IMR-90 (cell line): ENCODE data around the gene CYP39A1. TPM values are rescaled to one million over a fixed set of nuclear protein-coding genes. Genes with fewer than 3 reads are reported as not detected.

Experiments
- ATAC-seq: fragments of 200-7000 bp; cut with Tn5 transposase; 2 replicates; pipeline ENCODE4 v1.9.1; 2020; ENCODE audit warnings: low read depth, mild to moderate bottlenecking, moderate library complexity
- BruUV-seq: library from RNA; stranded (reverse); fragments of 400-500 nt; replicated peaks from 2 replicates; lab custom pipeline; 2021; lab: Mats Ljungman, UMichigan
- CTCF ChIA-PET: fragments of 300-600 bp; formaldehyde crosslinking; extraction: SDS; loops from one replicate; lab custom pipeline; 2021; ENCODE audit warnings: antibody characterized with exemption; lab: Yijun Ruan, JAX
- POLR2A ChIA-PET: fragments of 300-600 bp; sonication (Branson Sonifier 250); formaldehyde crosslinking; loops from one replicate; lab custom pipeline; 2022; ENCODE audit warnings: antibody characterized with exemption; ENCODE audit not compliant: unreplicated experiment; lab: Charles Lee
- DNase-seq: peaks from one replicate; pipeline ENCODE4 v3.0.0; 2013
- H2AFZ ChIP-seq: replicated peaks from 2 replicates; pipeline ENCODE3; 2013; ENCODE audit warnings: low read length, mild to moderate bottlenecking; ENCODE audit not compliant: poor library complexity
- H2AK5ac ChIP-seq: 2 replicates; pipeline ENCODE4 v1.6.1; 2013; ENCODE audit warnings: low read depth, low read length, inconsistent platforms
- H2AK9ac ChIP-seq: replicated peaks from 2 replicates; pipeline ENCODE3; 2013; ENCODE audit warnings: mild to moderate bottlenecking, low read depth, low read length, moderate library complexity; ENCODE audit not compliant: poor library complexity
- H2BK120ac ChIP-seq: 2 replicates; pipeline ENCODE4 v1.6.1; 2013; ENCODE audit warnings: low read depth, low read length, inconsistent platforms
- H2BK15ac ChIP-seq: 3 replicates; pipeline ENCODE4 v1.6.1; 2013; ENCODE audit warnings: low read depth, low read length, inconsistent platforms
- H2BK20ac ChIP-seq: 2 replicates; pipeline ENCODE4 v1.6.1; 2013; ENCODE audit warnings: low read depth, mild to moderate bottlenecking, inconsistent platforms, low read length, moderate library complexity
- H2BK5ac ChIP-seq: 2 replicates; pipeline ENCODE4 v1.6.1; 2013; ENCODE audit warnings: mild to moderate bottlenecking, low read depth, low read length, inconsistent platforms; ENCODE audit not compliant: poor library complexity, severe bottlenecking
- H3K14ac ChIP-seq: replicated peaks from 2 replicates; pipeline ENCODE4 v1.6.1; 2013; ENCODE audit warnings: low read depth, low read length, inconsistent platforms
- H3K18ac ChIP-seq: 2 replicates; pipeline ENCODE4 v1.6.1; 2013; ENCODE audit warnings: low read depth, low read length, control low read depth
- H3K23ac ChIP-seq: 2 replicates; pipeline ENCODE4 v1.6.1; 2013; ENCODE audit warnings: low read depth, low read length, inconsistent platforms
- H3K27ac ChIP-seq: 2 replicates; pipeline ENCODE4 v1.5.1; 2013; ENCODE audit warnings: mild to moderate bottlenecking, control low read depth, low read length; ENCODE audit not compliant: insufficient read depth
- H3K27me3 ChIP-seq: 2 replicates; pipeline ENCODE4 v1.6.1; 2013; ENCODE audit warnings: low read length; ENCODE audit not compliant: control insufficient read depth, insufficient read depth
- H3K36me3 ChIP-seq: 2 replicates; pipeline ENCODE4 v1.6.1; 2013; ENCODE audit warnings: low read length, mixed read lengths; ENCODE audit not compliant: control insufficient read depth, insufficient read depth
- H3K4ac ChIP-seq: 2 replicates; pipeline ENCODE4 v1.6.1; 2013; ENCODE audit warnings: low read depth, low read length, inconsistent platforms
- H3K4me1 ChIP-seq: 2 replicates; pipeline ENCODE4 v1.6.1; 2013; ENCODE audit warnings: low read length, mixed read lengths; ENCODE audit not compliant: control insufficient read depth, insufficient read depth
- H3K4me2 ChIP-seq: 2 replicates; pipeline ENCODE4 v1.6.1; 2013; ENCODE audit warnings: low read depth, mild to moderate bottlenecking, control low read depth, low read length, moderate library complexity
- H3K4me3 ChIP-seq: 2 replicates; pipeline ENCODE4 v1.5.1; 2013; ENCODE audit warnings: low read depth, mild to moderate bottlenecking, control low read depth, low read length, moderate library complexity; ENCODE audit not compliant: insufficient read depth
- H3K56ac ChIP-seq: 2 replicates; pipeline ENCODE4 v1.6.1; 2013; ENCODE audit warnings: low read length, inconsistent platforms; ENCODE audit not compliant: insufficient read depth; ENCODE audit errors: extremely low read depth
- H3K79me1 ChIP-seq, 2 experiments: 2 replicates each; pipeline ENCODE4 v1.6.1; 2013; ENCODE audit warnings: low read length in 2 of 2, inconsistent platforms in 1 of 2, low read depth in 1 of 2
- H3K9ac ChIP-seq: 2 replicates; pipeline ENCODE4 v1.6.1; 2013; ENCODE audit warnings: low read depth, low read length, control low read depth
- H3K9me1 ChIP-seq: 2 replicates; pipeline ENCODE4 v1.6.1; 2013; ENCODE audit warnings: low read length, inconsistent platforms; ENCODE audit not compliant: insufficient read depth
- H3K9me3 ChIP-seq: 2 replicates; pipeline ENCODE4 v1.6.1; 2013; ENCODE audit warnings: low read length; ENCODE audit not compliant: control insufficient read depth, insufficient read depth
- H4K20me1 ChIP-seq: 2 replicates; pipeline ENCODE4 v1.6.1; 2013; ENCODE audit warnings: low read length, inconsistent platforms; ENCODE audit not compliant: insufficient read depth
- H4K5ac ChIP-seq: 2 replicates; pipeline ENCODE4 v1.6.1; 2013; ENCODE audit warnings: mild to moderate bottlenecking, low read depth, low read length, control low read depth
- H4K8ac ChIP-seq, 2 experiments: 2 replicates each; pipeline ENCODE4 v1.6.1; 2013; ENCODE audit warnings: low read depth in 2 of 2, low read length in 2 of 2, control low read depth in 1 of 2, inconsistent platforms in 1 of 2
- H4K91ac ChIP-seq: 2 replicates; pipeline ENCODE4 v1.6.1; 2013; ENCODE audit warnings: low read depth, low read length, inconsistent platforms; ENCODE audit not compliant: insufficient read depth
- BHLHE40 ChIP-seq: fragments of 150-350 bp; IDR thresholded peaks from 2 replicates; pipeline ENCODE4 v1.6.1; 2016; ENCODE audit warnings: mild to moderate bottlenecking, low read depth, low read length
- CEBPB ChIP-seq: IDR thresholded peaks from 2 replicates; pipeline ENCODE4 v1.6.1; 2012; ENCODE audit warnings: low read depth, low read length, improper control_type of control experiment
- FOS ChIP-seq: fragments of 150-350 bp; IDR thresholded peaks from 2 replicates; pipeline ENCODE4 v1.6.1; 2016; ENCODE audit warnings: low read depth, low read length
- MAFK ChIP-seq: IDR thresholded peaks from 2 replicates; pipeline ENCODE4 v1.6.1; 2012; ENCODE audit warnings: low read depth, low read length, improper control_type of control experiment
- MAZ ChIP-seq: IDR thresholded peaks from 2 replicates; pipeline ENCODE4 v1.6.1; 2012; ENCODE audit warnings: low read depth, mild to moderate bottlenecking, low read length, improper control_type of control experiment, moderate library complexity, borderline replicate concordance
- MXI1 ChIP-seq: IDR thresholded peaks from 2 replicates; pipeline ENCODE4 v1.6.1; 2012; ENCODE audit warnings: low read depth, mild to moderate bottlenecking, low read length, moderate library complexity, borderline replicate concordance
- NFE2L2 ChIP-seq: fragments of 150-350 bp; IDR thresholded peaks from 2 replicates; pipeline ENCODE4 v1.6.1; 2016; ENCODE audit warnings: low read depth, mild to moderate bottlenecking, low read length
- POLR2A ChIP-seq: IDR thresholded peaks from 2 replicates; pipeline ENCODE4 v1.6.1; 2012; ENCODE audit warnings: mild to moderate bottlenecking, low read depth, low read length
- RAD21 ChIP-seq: IDR thresholded peaks from 2 replicates; pipeline ENCODE4 v1.6.1; 2012; ENCODE audit warnings: low read length, improper control_type of control experiment
- RCOR1 ChIP-seq: IDR thresholded peaks from 2 replicates; pipeline ENCODE4 v1.6.1; 2012; ENCODE audit warnings: mild to moderate bottlenecking, low read length, improper control_type of control experiment; ENCODE audit not compliant: insufficient replicate concordance
- RFX5 ChIP-seq: IDR thresholded peaks from 2 replicates; pipeline ENCODE4 v1.8.0; 2012; ENCODE audit warnings: low read depth, mild to moderate bottlenecking, low read length, moderate library complexity
- SMC3 ChIP-seq: fragments of 150-350 bp; IDR thresholded peaks from 2 replicates; pipeline ENCODE4 v1.6.1; 2016; ENCODE audit warnings: low read depth, mild to moderate bottlenecking, antibody characterized with exemption, low read length, moderate library complexity
- WGBS, 2 experiments: methylation state at CpG; one replicate each; pipeline versions ENCODE4 v1.1.5 to v1.1.7; 2013; ENCODE audit warnings: missing lambda C conversion rate in 2 of 2; ENCODE audit not compliant: insufficient read length in 1 of 2; ENCODE audit errors: extremely low coverage in 2 of 2; 5-methylcytosine and 5-hydroxymethylcytosine counted together
- dilution Hi-C: fragments of 300-500 bp; cut with HindIII; formaldehyde crosslinking; loops from one replicate; pipeline ENCODE4 v1.14.3; 2018; ENCODE audit warnings: low sequenced_read_pairs; ENCODE audit not compliant: unreplicated experiment
- in situ Hi-C: fragments of 300-500 bp; cut with MboI; formaldehyde crosslinking; loops from 3 replicates; pipeline ENCODE4 v1.14.3; 2019; ENCODE audit warnings: low sequenced_read_pairs, inconsistent platforms, mixed read lengths
- intact Hi-C: fragments of 100-400 bp; cut with micrococcal nuclease; formaldehyde crosslinking; loops from 2 replicates; pipeline ENCODE4 v1.10.0; 2022
- polyA plus RNA-seq, 3 experiments: library from polyadenylated mRNA; depleted of rRNA; stranded (reverse); fragments of >200 nt; gene quantifications; 2 replicates each; pipeline ENCODE4 v1.2.3, GENCODE V29; 2012; ENCODE audit warnings: low replicate concordance in 1 of 3
- total RNA-seq: library from RNA; depleted of rRNA; stranded (reverse); fragments of >200 nt; gene quantifications from 2 replicates; pipeline ENCODE4 v1.2.3, GENCODE V29; 2012
- TF ChIP-seq, protein P1 (sequence below): fragments of 150-350 bp; IDR thresholded peaks from 2 replicates; pipeline ENCODE4 v1.6.1; 2016; ENCODE audit warnings: low read depth, mild to moderate bottlenecking, low read length, moderate library complexity, borderline replicate concordance
- TF ChIP-seq, protein P2 (sequence below): conservative IDR thresholded peaks from 2 replicates; pipeline ENCODE4 v1.5.1; 2012; ENCODE audit warnings: mild to moderate bottlenecking, low read depth, low read length, improper control_type of control experiment
- TF ChIP-seq, protein P3 (sequence below): fragments of 150-350 bp; IDR thresholded peaks from 2 replicates; pipeline ENCODE4 v1.6.1; 2017; ENCODE audit warnings: mild to moderate bottlenecking, antibody characterized with exemption, low read length, low read depth

The CYP39A1 gene
- total and polyA plus RNA-seq, 2 of the 4 experiments (the other 2 are of a cell fraction) = 0.03 TPM; not detected in 1

DNA sequence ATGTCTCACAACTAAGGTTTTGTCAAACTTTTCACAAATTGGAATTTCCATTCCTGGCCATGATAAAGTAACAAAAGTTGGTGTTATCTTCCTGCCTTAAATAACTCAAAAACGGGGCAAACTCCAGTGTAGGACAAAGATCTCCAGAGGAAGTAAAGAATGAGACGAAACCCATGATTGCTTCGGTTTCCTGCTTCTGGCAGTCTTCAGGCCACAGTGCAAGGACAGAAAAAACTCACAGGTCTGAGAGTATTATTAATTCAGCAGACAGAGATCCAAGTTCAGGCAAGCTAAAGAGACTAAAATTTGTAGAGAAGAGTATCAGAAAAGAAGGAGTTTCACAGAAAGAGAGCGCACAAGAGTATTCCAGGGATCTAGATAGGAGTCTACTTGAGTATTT is 96.6 kb downstream of the CYP39A1 start:
- Histone ChIP-seq H3K9ac (no peak overlapping the region), H3K4me2 (no peak overlapping the region), H4K5ac (no peak overlapping the region), H2BK20ac (no peak overlapping the region), H3K14ac (no peak overlapping the region), H2AFZ (no peak overlapping the region), H4K20me1 (no peaks in the 10 kb centered on the region), H3K27ac (no peak overlapping the region), H3K36me3 (no peaks in the 10 kb centered on the region), H3K9me1 (no peaks in the 10 kb centered on the region), H3K56ac (no peak overlapping the region), H2BK5ac (no peak overlapping the region), H4K8ac (no peak overlapping the region), H3K9me3 (no peaks in the 10 kb centered on the region), H3K23ac (no peak overlapping the region), H3K18ac (no peak overlapping the region), H3K4me1 (no peaks in the 10 kb centered on the region), H3K4me3 (no peak overlapping the region), H2BK15ac (no peak overlapping the region), H2BK120ac (no peak overlapping the region), H2AK9ac (no peak overlapping the region), H2AK5ac (no peak overlapping the region), H4K91ac (no peak overlapping the region), H3K4ac (no peak overlapping the region), H3K79me1 (no peaks in the 10 kb centered on the region), H3K27me3 (no peaks in the 10 kb centered on the region)
- dilution Hi-C loops = no loop called here
- TF ChIP-seq MAFK = no peak
- TF ChIP-seq SMC3 = no peak
- TF ChIP-seq, protein P1, sequence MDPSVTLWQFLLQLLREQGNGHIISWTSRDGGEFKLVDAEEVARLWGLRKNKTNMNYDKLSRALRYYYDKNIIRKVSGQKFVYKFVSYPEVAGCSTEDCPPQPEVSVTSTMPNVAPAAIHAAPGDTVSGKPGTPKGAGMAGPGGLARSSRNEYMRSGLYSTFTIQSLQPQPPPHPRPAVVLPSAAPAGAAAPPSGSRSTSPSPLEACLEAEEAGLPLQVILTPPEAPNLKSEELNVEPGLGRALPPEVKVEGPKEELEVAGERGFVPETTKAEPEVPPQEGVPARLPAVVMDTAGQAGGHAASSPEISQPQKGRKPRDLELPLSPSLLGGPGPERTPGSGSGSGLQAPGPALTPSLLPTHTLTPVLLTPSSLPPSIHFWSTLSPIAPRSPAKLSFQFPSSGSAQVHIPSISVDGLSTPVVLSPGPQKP = no peak
- TF ChIP-seq, protein P2, sequence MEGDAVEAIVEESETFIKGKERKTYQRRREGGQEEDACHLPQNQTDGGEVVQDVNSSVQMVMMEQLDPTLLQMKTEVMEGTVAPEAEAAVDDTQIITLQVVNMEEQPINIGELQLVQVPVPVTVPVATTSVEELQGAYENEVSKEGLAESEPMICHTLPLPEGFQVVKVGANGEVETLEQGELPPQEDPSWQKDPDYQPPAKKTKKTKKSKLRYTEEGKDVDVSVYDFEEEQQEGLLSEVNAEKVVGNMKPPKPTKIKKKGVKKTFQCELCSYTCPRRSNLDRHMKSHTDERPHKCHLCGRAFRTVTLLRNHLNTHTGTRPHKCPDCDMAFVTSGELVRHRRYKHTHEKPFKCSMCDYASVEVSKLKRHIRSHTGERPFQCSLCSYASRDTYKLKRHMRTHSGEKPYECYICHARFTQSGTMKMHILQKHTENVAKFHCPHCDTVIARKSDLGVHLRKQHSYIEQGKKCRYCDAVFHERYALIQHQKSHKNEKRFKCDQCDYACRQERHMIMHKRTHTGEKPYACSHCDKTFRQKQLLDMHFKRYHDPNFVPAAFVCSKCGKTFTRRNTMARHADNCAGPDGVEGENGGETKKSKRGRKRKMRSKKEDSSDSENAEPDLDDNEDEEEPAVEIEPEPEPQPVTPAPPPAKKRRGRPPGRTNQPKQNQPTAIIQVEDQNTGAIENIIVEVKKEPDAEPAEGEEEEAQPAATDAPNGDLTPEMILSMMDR = no peak
- TF ChIP-seq NFE2L2 = no peak
- no peak for TF ChIP-seq CEBPB
- TF ChIP-seq, protein P3, sequence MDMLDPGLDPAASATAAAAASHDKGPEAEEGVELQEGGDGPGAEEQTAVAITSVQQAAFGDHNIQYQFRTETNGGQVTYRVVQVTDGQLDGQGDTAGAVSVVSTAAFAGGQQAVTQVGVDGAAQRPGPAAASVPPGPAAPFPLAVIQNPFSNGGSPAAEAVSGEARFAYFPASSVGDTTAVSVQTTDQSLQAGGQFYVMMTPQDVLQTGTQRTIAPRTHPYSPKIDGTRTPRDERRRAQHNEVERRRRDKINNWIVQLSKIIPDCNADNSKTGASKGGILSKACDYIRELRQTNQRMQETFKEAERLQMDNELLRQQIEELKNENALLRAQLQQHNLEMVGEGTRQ = no peak
- TF ChIP-seq RAD21 = no peak
- TF ChIP-seq FOS = no peak
- TF ChIP-seq BHLHE40 = no peak
- no peak for TF ChIP-seq RFX5
- no peak for TF ChIP-seq POLR2A
- no peak for TF ChIP-seq MXI1
- no peak for TF ChIP-seq RCOR1
- TF ChIP-seq MAZ = no peak
- no TSS peak for BruUV-seq
- CTCF ChIA-PET = no interaction called here
- WGBS, 2 experiments = 75% methylated on average over 1 of the region's 4 CpGs; no CpG with 5 or more reads in 1 of the 2 experiments
- in situ Hi-C loops = no loop called here
- POLR2A ChIA-PET = no interaction called here
- intact Hi-C loops = no loop called here
- DNase-seq (no peak), ATAC-seq (no peak)
